NB4 (cell line): ENCODE results near the gene SERAC1.

Experiments
- CTCF ChIP-seq: IDR thresholded peaks from one replicate; pipeline ENCODE4 v1.5.1; 2012; ENCODE audit warnings: low read depth, low read length
- POLR2A ChIP-seq: IDR thresholded peaks from 2 replicates; pipeline ENCODE4 v1.6.1; 2011; ENCODE audit warnings: mild to moderate bottlenecking; ENCODE audit not compliant: insufficient read length; ENCODE audit errors: extremely low read depth

GRCh38 chr6:158165919-158166416 lies 2.1 kb downstream of the SERAC1 start:
- TF ChIP-seq POLR2A, result no peak
- TF ChIP-seq CTCF, result no peak
